Skin epidermis (tissue), 12 donors: ENCODE results near the gene CLEC4C.
"Not testable (repeated sequence)": the region's sequence is repeated elsewhere in the genome, so short reads cannot be mapped to it uniquely, and the experiment has no call there.

ENCODE experiments used
- H3K27ac ChIP-seq, 21 experiments: fragments of 200-600 bp; sonication (generic) in 11 of 21; one replicate each; pipeline ENCODE4 v1.5.0; 2020; ENCODE audit warnings: mild to moderate bottlenecking in 3 of 21, inconsistent platforms in 2 of 21, moderate library complexity in 2 of 21
- H3K4me3 ChIP-seq, 7 experiments: fragments of 200-600 bp; sonication (generic) in 2 of 7; one replicate each; pipeline ENCODE4 v1.5.0; 2020; ENCODE audit warnings: inconsistent platforms in 2 of 7, mild to moderate bottlenecking in 2 of 7, moderate library complexity in 1 of 7

The CLEC4C gene

DNA sequence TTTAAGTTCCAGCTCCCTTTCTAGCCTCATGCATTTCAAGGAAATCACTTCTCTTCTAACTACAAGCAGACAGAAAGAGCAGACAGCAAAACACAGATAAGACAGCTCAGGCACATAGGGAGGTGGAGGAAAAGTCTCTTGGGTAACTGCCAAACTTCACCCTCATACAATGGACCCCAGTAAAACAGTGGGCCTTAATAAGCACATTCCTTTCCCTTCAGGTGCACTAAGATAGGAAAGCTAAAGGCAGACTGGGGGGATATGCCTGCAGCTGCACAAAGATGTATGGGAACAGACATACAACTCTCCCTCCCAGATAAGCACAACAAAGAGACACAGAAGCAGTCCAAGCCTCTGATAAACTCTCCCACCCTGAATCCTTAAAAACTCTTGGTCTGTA is 16.2 kb downstream of the CLEC4C start:
- not testable (repeated sequence) for H3K4me3 ChIP-seq, H3K27ac ChIP-seq

DNA sequence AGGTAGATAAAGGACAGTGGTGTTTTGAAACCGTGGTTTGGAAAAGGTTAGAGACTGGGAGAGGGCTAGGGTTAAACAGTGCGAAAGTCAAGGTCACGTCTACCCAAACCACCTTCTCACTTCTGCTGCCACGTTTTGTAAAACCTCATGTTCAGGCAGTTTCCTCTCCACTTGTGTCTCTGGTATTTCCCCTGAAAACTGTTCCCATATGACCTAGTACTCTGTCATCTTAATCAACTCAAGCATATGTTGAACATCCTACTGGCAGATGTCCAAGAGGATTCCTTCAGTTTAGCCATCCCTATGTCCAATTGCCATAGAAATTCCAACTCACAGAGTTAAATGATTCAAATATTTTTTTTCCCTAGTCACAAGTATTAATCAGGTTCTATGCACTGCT is 17.4 kb downstream of the CLEC4C start:
- Histone ChIP-seq H3K4me3 (no peak overlapping the region), H3K27ac (no peak overlapping the region)

DNA sequence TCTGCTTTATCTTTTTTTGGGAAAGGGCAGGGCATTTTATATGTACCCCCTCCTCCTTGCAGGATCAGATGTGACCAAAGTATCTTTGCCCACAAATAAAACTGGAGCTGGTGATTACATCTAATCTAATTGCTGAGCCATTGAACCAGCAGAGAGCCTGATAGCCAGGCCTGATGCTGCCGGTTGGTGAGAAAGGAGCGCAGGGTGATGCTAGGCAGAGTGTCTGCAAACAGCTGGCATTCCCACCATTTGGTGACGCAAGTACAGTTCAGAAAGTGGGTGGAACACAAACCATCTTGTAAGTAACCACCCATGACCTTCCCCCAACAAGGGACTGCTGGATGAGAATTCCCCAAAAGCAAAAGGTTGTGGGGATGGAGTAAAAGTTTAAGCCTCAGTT is 23.2 kb downstream of the CLEC4C start:
- Histone ChIP-seq H3K27ac (no peak overlapping the region), H3K4me3 (no peak overlapping the region)

DNA sequence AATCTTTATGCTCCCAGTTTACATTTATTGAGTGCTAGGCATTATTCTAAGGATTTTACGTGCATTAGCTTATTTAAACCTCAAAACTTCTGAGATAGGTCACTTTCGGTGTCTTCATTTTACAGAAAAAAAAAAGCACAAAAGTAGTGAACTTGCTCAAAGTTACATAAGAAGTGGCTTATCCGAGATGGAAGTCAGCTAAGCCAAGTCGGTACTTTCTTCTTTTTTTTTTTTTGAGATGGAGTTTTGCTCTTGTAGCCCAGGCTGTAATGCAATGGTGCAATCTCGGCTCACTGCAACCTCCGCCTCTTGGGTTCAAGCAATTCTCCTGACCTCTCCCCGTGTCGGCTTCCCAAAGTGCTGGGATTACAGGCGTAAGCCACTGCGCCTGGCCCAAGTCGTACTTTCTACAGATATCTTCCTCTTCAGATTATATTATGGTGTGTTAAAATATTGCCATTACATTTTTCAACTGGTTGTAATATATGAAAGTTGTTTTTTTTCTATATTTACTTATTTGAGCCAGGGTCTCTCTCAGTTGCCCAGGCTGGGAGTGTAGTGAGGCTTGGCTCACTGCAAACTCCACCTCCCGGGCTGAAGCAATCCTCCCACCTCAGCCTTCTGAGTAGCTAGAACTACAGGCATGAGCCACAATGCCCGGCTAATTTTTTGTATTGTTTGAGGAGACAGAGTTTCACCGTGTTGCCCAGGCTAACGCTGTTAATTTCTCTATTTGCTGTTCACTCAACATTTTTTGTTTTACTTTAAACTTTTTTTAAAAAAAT is 27.0 kb downstream of the CLEC4C start:
- no peak overlapping the region for H3K27ac ChIP-seq
- H3K4me3 ChIP-seq, result no peak overlapping the region

DNA sequence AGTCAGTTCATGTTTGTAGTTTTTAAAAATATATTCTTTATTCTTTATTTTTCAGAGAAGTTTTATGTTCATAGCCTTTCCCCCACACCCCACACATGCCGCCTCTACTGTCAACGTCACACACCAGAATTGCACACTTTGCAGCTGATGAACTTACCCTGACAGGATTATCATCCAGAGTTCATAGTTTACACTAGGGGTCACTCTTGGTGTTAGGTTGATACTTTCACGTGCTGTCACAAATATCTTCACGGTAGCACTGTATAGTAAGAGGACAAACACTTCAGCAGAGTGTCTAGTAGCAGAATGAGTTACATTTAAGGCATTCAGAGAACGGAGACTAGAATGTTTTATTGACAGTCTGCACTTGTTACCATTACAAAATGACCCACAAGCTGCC is 30.8 kb downstream of the CLEC4C start:
- no peak overlapping the region for H3K27ac ChIP-seq
- H3K4me3 ChIP-seq, result no peak overlapping the region

DNA sequence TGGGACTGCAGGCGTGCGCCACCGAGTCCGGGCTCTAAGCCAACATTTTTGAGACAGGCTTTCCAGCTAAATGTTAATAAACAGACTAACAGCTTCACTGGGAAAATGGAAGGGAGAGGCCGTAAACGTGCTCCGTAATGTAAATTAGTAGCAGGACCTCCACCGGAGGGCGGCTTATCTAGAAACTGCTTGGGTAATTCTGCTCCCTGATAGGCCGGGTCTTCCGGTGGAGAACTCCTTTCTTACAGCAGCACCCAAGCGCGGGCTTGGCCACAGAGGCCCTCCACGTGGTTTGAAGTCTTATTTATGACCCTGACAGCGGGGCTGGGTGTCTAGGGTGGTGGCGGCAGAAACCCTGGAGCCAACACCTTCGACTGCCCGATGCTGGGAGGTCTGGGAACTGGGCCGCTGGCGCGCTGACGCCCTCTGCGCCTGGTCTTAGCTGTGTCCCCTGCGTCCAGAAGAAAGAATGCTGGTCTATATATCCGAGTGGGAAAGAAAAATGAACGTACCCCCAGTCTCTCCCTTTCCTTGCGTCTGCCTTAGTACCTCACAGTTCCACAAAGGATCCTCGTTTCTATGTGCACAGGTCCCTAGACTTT is 34.2 kb downstream of the CLEC4C start:
- H3K27ac ChIP-seq, result no peak overlapping the region
- no peak overlapping the region for H3K4me3 ChIP-seq

DNA sequence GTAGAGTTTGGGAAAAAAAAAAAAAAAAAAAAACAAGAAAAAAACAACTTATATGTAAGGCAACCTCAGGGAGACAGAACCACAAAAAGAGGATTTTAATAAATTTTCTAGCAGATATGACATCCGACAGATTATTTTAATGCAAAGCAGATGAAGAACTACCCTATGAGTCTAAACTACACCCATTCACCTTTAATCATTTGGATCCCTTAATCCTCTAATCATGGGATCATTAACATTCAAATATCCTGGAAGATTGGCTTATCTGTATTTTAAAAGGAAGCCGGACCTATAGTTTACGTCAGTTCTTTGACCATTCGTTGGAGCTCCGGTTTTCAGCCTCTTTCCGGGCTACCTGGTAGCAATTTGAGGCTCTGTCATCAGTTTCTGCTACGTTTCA is 36.0 kb downstream of the CLEC4C start, which contains the start of gene DPPA3:
TSS of gene DPPA3 (plus strand) at position 301 of the 400 bp plus-strand sequence. CDS start 138 bp downstream, outside the sequence.
- no peak within 1 kb of the TSS for H3K27ac ChIP-seq
- H3K4me3 ChIP-seq, result no peak within 1 kb of the TSS

DNA sequence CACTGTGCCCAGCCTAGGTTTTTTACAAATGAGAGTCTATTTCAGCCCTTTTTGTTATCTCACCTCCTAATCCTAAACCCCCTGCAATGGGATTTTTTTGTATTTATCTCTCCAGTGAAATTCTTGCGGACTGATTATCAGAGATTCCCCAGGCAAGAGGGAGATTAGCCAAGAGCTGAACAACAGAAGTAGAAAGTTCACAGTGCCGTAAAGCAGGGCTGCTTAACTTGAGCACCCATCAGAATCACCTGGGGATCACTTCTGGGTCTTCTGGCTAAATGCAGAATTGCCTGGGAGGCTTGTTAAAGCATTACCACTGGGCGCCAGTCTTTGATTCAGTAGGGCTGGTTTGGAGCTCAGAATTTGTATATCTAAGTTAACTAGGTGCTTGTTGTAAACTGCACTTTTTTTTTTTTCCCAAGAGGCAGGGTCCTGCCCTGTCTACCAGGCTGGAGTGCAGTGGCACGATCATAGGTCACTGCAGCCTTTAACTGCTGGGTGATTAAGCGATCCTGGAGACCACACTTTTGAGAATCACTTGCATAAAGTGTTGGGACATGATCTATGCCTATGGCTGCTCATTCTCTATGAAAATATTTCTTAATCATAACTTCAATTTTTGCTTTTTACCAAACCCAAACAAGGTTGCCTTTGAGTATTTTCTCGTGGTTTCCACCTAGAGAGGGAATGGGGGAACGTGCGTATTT is 37.1 kb downstream of the CLEC4C start:
- Histone ChIP-seq H3K27ac (no peak overlapping the region), H3K4me3 (no peak overlapping the region)

DNA sequence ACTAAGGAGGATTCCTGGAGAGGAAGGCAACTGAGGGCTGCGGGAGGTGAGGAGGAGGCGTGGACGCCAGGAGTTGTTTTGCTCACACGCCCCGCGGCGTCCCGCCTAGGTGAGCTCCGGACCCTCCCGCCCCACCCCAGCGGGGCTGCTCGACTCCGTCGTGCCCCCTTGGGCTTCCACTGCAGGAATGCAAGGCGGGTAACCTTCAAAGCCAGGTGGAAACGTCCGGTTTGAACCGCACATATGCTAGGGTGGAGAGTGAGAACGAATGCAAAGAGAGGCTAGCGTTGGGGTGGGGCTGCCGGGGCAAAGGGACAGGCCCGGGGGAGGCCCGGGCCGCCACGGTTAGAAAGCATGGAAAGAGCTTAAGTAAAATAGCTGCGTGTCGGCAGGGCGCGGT is 41.3 kb downstream of the CLEC4C start:
- no peak overlapping the region for H3K4me3 ChIP-seq

DNA sequence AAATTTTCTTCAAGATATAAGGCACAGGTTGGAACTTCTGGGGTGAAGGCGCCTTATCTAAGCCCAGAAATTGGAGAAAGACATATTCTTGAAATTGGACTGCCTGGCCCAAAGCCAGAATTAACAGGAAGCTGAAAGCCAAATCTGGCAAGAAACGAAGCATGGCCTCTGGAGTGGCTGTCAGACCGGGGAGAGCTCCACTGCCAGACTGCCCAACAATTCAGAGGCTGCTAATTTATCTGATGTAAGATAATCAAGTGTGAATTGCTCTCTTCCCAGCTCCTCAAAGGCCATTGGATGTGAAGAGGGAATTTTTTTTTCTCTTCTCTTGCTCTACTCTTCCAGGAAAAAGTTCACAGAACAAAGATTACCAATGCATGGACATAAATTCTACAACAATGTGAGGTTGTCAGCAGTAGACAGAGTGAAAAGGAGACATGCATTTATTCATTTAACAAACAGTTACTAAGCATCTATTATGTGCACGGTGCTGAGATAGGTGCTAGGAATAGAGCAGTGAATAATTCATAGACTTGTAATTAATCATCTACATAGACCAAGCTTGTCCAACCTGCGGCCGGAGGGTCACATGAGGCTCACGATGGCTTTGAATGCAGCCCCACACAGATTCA is 51.5 kb downstream of the CLEC4C start, which contains the start of gene GDF3:
TSS of gene GDF3 (minus strand) at position 210 of the 632 bp plus-strand sequence. CDS start at position 163, 47 bp downstream.
- H3K27ac ChIP-seq, result no peak within 1 kb of the TSS
- no peak within 1 kb of the TSS for H3K4me3 ChIP-seq

More for the DNA sequence above, 41.3 kb downstream of the CLEC4C start:
- H3K27ac ChIP-seq, result no peak overlapping the region

DNA sequence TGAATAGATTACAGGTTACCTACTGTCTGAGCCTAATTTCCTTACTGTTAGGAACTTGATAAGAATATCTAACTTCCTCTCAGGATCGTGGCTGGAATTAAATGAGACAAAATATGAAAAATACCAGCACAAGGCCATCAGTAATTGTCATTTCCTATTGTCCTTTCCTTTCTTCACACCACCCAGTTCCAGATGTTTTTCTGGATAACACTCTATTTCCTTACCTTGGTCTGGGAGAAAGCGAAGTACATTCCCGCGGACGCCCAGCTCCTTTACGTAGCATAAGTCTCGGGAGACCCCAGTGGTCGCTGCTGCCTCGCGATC is 52.0 kb downstream of the CLEC4C start:
- Histone ChIP-seq H3K4me3 (no peak overlapping the region), H3K27ac (no peak overlapping the region)

DNA sequence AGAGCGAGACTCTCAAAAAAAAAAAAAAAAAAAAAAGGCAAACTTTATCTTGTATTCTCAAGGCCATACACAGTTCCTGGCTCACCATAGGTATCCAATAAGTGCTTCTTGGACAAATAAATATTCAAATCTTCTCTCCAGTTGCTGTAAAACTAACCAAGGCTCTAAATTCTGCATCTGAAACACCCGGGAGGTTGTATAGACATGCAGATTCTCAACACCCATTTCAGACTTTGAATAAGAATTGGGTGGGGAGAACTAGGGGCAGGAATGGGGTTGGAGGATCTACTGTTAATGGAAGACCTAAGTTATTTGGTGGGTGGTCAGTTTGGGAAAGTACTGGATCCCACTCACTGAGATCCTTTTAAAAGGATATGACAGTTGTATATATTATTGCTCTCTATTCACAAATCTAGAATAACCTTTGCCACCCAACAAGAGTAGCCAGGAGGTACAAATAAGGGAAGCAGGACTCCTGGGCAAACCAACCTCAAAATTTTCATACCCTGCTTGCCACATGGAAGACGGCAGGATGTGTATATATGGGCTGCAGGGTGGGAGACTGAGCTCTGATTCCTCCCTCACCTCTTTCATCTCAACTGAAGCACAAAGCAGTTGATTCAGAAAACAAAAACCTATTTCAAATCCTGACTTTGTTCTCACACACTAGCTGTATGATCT is 52.5 kb downstream of the CLEC4C start:
- no peak overlapping the region for H3K4me3 ChIP-seq
- no peak overlapping the region for H3K27ac ChIP-seq

DNA sequence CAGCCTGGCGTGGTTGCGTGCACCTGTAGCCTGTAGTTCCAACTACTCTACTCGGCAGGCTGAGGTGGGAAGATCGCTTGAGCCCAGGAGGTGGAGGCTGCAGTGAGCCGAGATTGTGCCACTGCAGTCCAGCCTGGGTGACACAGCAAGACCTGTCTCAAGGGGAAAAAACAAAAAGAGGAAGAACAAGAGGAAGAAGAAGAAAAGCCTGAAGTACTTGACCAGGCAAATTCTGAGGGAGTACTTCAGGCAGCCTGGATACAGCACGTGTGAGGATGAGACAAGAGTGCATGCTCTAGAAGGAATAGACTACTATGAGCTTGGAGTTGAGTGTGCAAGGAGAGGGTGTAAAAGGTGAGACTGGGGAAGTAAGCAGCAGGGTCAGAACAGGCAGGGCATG is 53.4 kb downstream of the CLEC4C start:
- H3K27ac ChIP-seq, result no peak overlapping the region
- H3K4me3 ChIP-seq, result no peak overlapping the region

DNA sequence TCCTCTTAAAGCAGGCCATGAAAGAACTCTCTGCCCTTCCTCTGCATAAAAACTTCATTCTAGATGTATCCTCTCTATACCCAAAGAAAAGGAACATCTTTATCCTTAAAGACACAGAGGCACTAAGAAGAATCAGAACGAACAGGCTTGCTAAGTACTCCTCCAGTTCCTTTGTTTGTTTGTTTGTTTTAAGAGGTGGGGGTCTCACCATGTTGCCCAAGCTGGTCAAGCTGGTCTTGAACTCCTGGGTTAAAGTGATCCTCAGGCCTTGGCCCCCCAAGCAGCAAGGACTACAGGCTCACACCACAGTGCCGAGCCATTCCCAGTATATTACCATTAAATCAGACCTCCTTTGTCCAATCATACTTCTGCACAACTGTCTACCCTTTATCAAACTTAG is 65.6 kb downstream of the CLEC4C start:
- Histone ChIP-seq H3K4me3 (no peak overlapping the region), H3K27ac (no peak overlapping the region)
